ENCODE data around the gene ZNF324B. TPM values are rescaled to one million over a fixed set of nuclear protein-coding genes. Genes with fewer than 3 reads are reported as not detected.
"Not testable (repeated sequence)": the region's sequence is repeated elsewhere in the genome, so short reads cannot be mapped to it uniquely, and the experiment has no call there.

The ZNF324B gene
- total RNA-seq, 1 experiment from 2014 or later, result 6.3 TPM

DNA sequence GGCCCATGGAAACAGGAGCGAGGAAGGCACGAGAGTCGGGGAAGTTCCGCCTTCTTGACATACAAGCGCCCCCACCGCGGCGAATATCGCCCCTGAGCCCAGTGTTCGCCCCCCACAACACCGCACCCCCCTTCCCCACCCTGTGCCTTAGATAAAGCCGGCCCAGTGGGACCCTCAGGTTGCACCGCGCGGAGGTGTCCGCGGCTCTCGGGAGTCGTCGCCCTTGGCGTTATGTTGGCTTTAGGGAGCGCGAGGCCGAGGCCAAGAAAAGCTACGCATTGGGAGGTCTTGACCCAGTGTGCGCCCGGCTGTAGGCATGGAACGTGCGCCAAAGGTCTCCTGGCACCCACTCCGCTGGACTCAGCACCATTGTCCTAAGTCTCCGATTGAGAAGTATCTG is 10.9 kb upstream of the ZNF324B start:
- no peak overlapping the region for H3K27ac ChIP-seq (ENCODE audit: insufficient read length, low read depth, low read length)
- peaks cover 3 to 46% (median 42%) of the 10 kb centered on the region in 3 experiments for H3K36me3 Mint-ChIP-seq (ENCODE audit: insufficient read depth in 1 of 3, low read depth in 3 of 3)
- peaks cover 3% of the 10 kb centered on the region for H3K4me1 ChIP-seq (ENCODE audit: insufficient read depth, low read length)
- peaks cover 12% of the 10 kb centered on the region for H3K23me2 ChIP-seq (ENCODE audit: insufficient read length, low read depth, low read length, poor library complexity, severe bottlenecking)
- H2BK15ac ChIP-seq (ENCODE audit: low read depth, low read length), result no peak overlapping the region
- no peak overlapping the region for H3K14ac ChIP-seq (ENCODE audit: insufficient read depth, low read length)
- peak overlapping the region in 1 of 3 experiments; percentile 68; a peak in 2 of 7 replicates for H3K27ac Mint-ChIP-seq
- no peaks in the 10 kb centered on the region for H3K79me1 ChIP-seq (ENCODE audit: insufficient read depth, low read depth, low read length, poor library complexity, severe bottlenecking)
- H3K9me3 ChIP-seq (ENCODE audit: control insufficient read depth, low read depth, low read length), result peaks cover 6% of the 10 kb centered on the region
- peak overlapping the region; percentile 48 to 87 for H3K4me3 Mint-ChIP-seq
- H3K4ac ChIP-seq (ENCODE audit: low read depth, low read length), result no peak overlapping the region
- no peaks in the 10 kb centered on the region; the same call in 1 of the 2 replicates for H3K27me3 ChIP-seq (ENCODE audit: insufficient read depth, low read length)
- H3K56ac ChIP-seq (ENCODE audit: insufficient read length, low read depth, low read length), result no peak overlapping the region
- no peak overlapping the region for H4K8ac ChIP-seq (replicated peaks; ENCODE audit: insufficient read length, low read depth, low read length)
- H2BK120ac ChIP-seq (ENCODE audit: low read depth, low read length, poor library complexity, severe bottlenecking), result no peak overlapping the region
- no peaks in the 10 kb centered on the region for H4K20me1 ChIP-seq (ENCODE audit: control insufficient read depth, insufficient read depth, insufficient read length)
- peak overlapping the region; percentile 9 for H3K18ac ChIP-seq (ENCODE audit: insufficient read length, low read depth, low read length)
- no peak overlapping the region for H2BK5ac ChIP-seq (ENCODE audit: insufficient read length, low read length)
- no peak overlapping the region for H2AFZ ChIP-seq (ENCODE audit: low read length)
- H3K79me2 ChIP-seq (ENCODE audit: insufficient read depth, low read length), result no peaks in the 10 kb centered on the region
- no peak overlapping the region for H2BK20ac ChIP-seq (ENCODE audit: low read depth, low read length, poor library complexity, severe bottlenecking)
- no peak overlapping the region for H4K5ac ChIP-seq (ENCODE audit: insufficient read length, low read depth, low read length)
- H3K27me3 Mint-ChIP-seq (ENCODE audit: low read depth), result peaks cover 53% of the 10 kb centered on the region
- H3K9me3 Mint-ChIP-seq, result peaks cover 56 to 62% of the 10 kb centered on the region in 2 experiments
- H3K4me1 Mint-ChIP-seq, result peaks cover 0 to 11% of the 10 kb centered on the region in 2 experiments; a peak in 2 of 4 replicates
- no peak overlapping the region for H2BK12ac ChIP-seq (ENCODE audit: insufficient read length, low read depth, low read length)
- peak overlapping the region; percentile 70 for H3K4me2 ChIP-seq (ENCODE audit: insufficient read depth, insufficient read length, low read length)
- no peak overlapping the region for H3K9ac ChIP-seq (ENCODE audit: extremely low read depth, insufficient read length, low read length)
- H3T11ph ChIP-seq (ENCODE audit: low read length), result no peak overlapping the region
- TF ChIP-seq, protein P1, sequence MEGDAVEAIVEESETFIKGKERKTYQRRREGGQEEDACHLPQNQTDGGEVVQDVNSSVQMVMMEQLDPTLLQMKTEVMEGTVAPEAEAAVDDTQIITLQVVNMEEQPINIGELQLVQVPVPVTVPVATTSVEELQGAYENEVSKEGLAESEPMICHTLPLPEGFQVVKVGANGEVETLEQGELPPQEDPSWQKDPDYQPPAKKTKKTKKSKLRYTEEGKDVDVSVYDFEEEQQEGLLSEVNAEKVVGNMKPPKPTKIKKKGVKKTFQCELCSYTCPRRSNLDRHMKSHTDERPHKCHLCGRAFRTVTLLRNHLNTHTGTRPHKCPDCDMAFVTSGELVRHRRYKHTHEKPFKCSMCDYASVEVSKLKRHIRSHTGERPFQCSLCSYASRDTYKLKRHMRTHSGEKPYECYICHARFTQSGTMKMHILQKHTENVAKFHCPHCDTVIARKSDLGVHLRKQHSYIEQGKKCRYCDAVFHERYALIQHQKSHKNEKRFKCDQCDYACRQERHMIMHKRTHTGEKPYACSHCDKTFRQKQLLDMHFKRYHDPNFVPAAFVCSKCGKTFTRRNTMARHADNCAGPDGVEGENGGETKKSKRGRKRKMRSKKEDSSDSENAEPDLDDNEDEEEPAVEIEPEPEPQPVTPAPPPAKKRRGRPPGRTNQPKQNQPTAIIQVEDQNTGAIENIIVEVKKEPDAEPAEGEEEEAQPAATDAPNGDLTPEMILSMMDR (conservative IDR thresholded peaks at IDR 0.05), result no peak
- H2AK5ac ChIP-seq (ENCODE audit: insufficient read length, low read length), result no peak overlapping the region
- H3K23ac ChIP-seq (ENCODE audit: insufficient read length, low read depth, low read length), result no peak overlapping the region
- no CpG with 5 or more reads among the region's 31 CpGs for WGBS (ENCODE audit: extremely low coverage, insufficient read length, low lambda C conversion rate)
- no peak overlapping the region for H4K91ac ChIP-seq (ENCODE audit: insufficient read length, low read depth, low read length)
- DNase-seq, result no peak

DNA sequence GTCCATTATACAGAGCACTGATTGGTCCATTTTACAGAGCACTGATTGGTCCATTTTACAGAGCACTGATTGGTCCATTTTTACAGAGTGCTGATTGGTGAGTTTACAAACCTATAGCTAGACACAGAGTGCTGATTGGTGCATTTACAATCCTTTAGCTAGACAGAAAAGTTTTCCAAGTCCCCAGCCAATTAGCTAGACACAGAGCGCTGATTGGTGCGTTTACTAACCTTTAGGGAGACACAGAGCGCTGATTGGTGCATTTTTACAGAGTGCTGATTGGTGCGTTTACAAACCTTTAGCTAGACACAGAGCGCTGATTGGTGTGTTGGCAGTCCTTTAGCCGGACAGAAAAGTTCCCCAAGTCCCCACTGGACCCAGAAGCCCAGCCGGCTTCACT is 8.4 kb upstream of the ZNF324B start:
- not testable (repeated sequence) for H3K4ac ChIP-seq (ENCODE audit: low read depth, low read length); H3K4me2 ChIP-seq (ENCODE audit: insufficient read depth, insufficient read length, low read length); H3K27ac ChIP-seq (ENCODE audit: insufficient read length, low read depth, low read length); H2AK5ac ChIP-seq (ENCODE audit: insufficient read length, low read length); H3K18ac ChIP-seq (ENCODE audit: insufficient read length, low read depth, low read length); H4K91ac ChIP-seq (ENCODE audit: insufficient read length, low read depth, low read length); H3K56ac ChIP-seq (ENCODE audit: insufficient read length, low read depth, low read length); H2BK15ac ChIP-seq (ENCODE audit: low read depth, low read length); H3K4me3 Mint-ChIP-seq; H2AFZ ChIP-seq (ENCODE audit: low read length); H2BK120ac ChIP-seq (ENCODE audit: low read depth, low read length, poor library complexity, severe bottlenecking); H4K5ac ChIP-seq (ENCODE audit: insufficient read length, low read depth, low read length); H4K20me1 ChIP-seq (ENCODE audit: control insufficient read depth, insufficient read depth, insufficient read length); H3T11ph ChIP-seq (ENCODE audit: low read length); DNase-seq; H3K23ac ChIP-seq (ENCODE audit: insufficient read length, low read depth, low read length); H2BK12ac ChIP-seq (ENCODE audit: insufficient read length, low read depth, low read length); H2BK20ac ChIP-seq (ENCODE audit: low read depth, low read length, poor library complexity, severe bottlenecking); H3K9me3 ChIP-seq (ENCODE audit: control insufficient read depth, low read depth, low read length); H3K4me1 ChIP-seq (ENCODE audit: insufficient read depth, low read length); H4K8ac ChIP-seq (replicated peaks; ENCODE audit: insufficient read length, low read depth, low read length); H3K27ac Mint-ChIP-seq; H3K79me2 ChIP-seq (ENCODE audit: insufficient read depth, low read length); H3K9ac ChIP-seq (ENCODE audit: extremely low read depth, insufficient read length, low read length); H3K27me3 ChIP-seq (ENCODE audit: insufficient read depth, low read length); H2BK5ac ChIP-seq (ENCODE audit: insufficient read length, low read length); H3K79me1 ChIP-seq (ENCODE audit: insufficient read depth, low read depth, low read length, poor library complexity, severe bottlenecking); H3K14ac ChIP-seq (ENCODE audit: insufficient read depth, low read length)
- peaks cover 56% of the 10 kb centered on the region for H3K27me3 Mint-ChIP-seq (ENCODE audit: low read depth)
- WGBS (ENCODE audit: extremely low coverage, insufficient read length, low lambda C conversion rate), result no CpG with 5 or more reads among the region's 7 CpGs
- H3K9me3 Mint-ChIP-seq, result peaks cover 41 to 53% of the 10 kb centered on the region in 2 experiments
- peaks cover 0 to 11% of the 10 kb centered on the region in 2 experiments; a peak in 2 of 4 replicates for H3K4me1 Mint-ChIP-seq
- peaks cover 6 to 22% (median 21%) of the 10 kb centered on the region in 3 experiments; a peak in 6 of 7 replicates for H3K36me3 Mint-ChIP-seq (ENCODE audit: insufficient read depth in 1 of 3, low read depth in 3 of 3)
- H3K23me2 ChIP-seq (ENCODE audit: insufficient read length, low read depth, low read length, poor library complexity, severe bottlenecking), result peaks cover 12% of the 10 kb centered on the region
